Activated naive CD8-positive, alpha-beta T cell treated with anti-CD3 and anti-CD28 coated beads for 36 hours (primary cell): ENCODE results near the gene SHF. TPM values are rescaled to one million over a fixed set of nuclear protein-coding genes. Genes with fewer than 3 reads are reported as not detected.
A peak's percentile ranks its signal among the peaks of the same experiment; 100 is the strongest.

Experiments
- DNase-seq: peaks from one replicate; pipeline ENCODE4 v3.0.0; 2021
- H3K27ac Mint-ChIP-seq: one replicate; pipeline ENCODE4 v1.8.0; 2022; ENCODE audit warnings: mild to moderate bottlenecking, moderate library complexity, mixed read lengths
- H3K27me3 Mint-ChIP-seq: one replicate; pipeline ENCODE4 v1.8.0; 2022; ENCODE audit warnings: mild to moderate bottlenecking, mixed read lengths
- H3K36me3 Mint-ChIP-seq: one replicate; pipeline ENCODE4 v1.8.0; 2021; ENCODE audit warnings: mild to moderate bottlenecking, mixed read lengths
- H3K4me1 Mint-ChIP-seq: one replicate; pipeline ENCODE4 v1.8.0; 2021; ENCODE audit warnings: mixed read lengths
- H3K4me3 Mint-ChIP-seq: one replicate; pipeline ENCODE4 v1.8.0; 2022; ENCODE audit warnings: mild to moderate bottlenecking, moderate library complexity, mixed read lengths
- H3K9me3 Mint-ChIP-seq: one replicate; pipeline ENCODE4 v1.8.0; 2022; ENCODE audit warnings: mixed read lengths
- total RNA-seq, 2 experiments: library from RNA; stranded (reverse); gene quantifications; one replicate each; pipeline ENCODE4 v1.2.3, GENCODE V29; 2021

SHF gene
- total RNA-seq, 2 experiments from 2014 or later: 19.5 to 20.4 TPM

- no peaks in the 10 kb centered on the region for H3K36me3 Mint-ChIP-seq
- no peaks in the 10 kb centered on the region for H3K9me3 Mint-ChIP-seq
- peaks cover 5% of the 10 kb centered on the region for H3K27me3 Mint-ChIP-seq
- H3K4me1 Mint-ChIP-seq: peaks cover 14% of the 10 kb centered on the region
- H3K4me3 Mint-ChIP-seq: no peak overlapping the region
- no peak overlapping the region for H3K27ac Mint-ChIP-seq
- no peak for DNase-seq
Observed at GRCh38 chr15:45203182-45203581, 15.4 kb upstream of the SHF start.

DNA sequence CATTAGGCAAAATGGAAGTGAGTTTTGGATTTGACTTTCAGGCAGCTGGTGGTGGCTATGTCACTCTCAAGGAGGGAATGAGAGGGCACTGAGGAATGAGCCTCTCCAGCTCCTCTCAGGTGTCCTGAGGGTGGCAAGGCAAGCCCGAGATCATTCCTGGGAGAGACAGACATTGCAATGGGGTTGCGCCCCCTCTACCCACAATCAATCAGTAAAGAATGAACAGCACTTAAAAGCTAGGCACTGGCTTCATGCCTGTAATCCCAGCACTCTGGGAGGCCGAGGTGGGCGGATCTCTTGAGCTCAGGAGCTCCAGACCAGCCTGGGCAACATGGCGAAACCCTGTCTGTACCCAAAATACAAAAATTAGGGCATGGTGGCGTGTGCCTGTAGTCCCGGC is 14.1 kb upstream of the SHF start:
- Mint-ChIP-seq H3K27me3 (peaks cover 6% of the 10 kb centered on the region), H3K4me3 (no peak overlapping the region), H3K4me1 (peaks cover 20% of the 10 kb centered on the region), H3K27ac (no peak overlapping the region), H3K36me3 (no peaks in the 10 kb centered on the region), H3K9me3 (no peaks in the 10 kb centered on the region)
- DNase-seq: no peak

DNA sequence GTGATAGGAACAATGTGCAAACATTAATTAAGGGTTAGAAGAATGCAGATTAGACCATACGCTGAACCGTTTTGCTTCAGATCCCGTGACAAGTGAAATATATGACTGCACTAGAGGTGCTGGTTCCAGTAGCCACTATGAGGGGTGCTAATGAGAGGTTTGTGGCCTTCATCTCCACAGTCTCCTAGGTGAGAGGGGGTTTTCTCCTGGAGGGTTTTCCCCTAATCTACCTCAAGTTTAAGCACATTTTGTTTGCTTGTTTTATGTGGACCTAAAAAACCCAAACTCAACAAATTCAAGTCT is 13.7 kb upstream of the SHF start:
- Mint-ChIP-seq H3K4me3 (no peak overlapping the region), H3K27ac (no peak overlapping the region), H3K27me3 (peaks cover 6% of the 10 kb centered on the region), H3K4me1 (peaks cover 20% of the 10 kb centered on the region), H3K9me3 (no peaks in the 10 kb centered on the region), H3K36me3 (no peaks in the 10 kb centered on the region)
- no peak for DNase-seq

DNA sequence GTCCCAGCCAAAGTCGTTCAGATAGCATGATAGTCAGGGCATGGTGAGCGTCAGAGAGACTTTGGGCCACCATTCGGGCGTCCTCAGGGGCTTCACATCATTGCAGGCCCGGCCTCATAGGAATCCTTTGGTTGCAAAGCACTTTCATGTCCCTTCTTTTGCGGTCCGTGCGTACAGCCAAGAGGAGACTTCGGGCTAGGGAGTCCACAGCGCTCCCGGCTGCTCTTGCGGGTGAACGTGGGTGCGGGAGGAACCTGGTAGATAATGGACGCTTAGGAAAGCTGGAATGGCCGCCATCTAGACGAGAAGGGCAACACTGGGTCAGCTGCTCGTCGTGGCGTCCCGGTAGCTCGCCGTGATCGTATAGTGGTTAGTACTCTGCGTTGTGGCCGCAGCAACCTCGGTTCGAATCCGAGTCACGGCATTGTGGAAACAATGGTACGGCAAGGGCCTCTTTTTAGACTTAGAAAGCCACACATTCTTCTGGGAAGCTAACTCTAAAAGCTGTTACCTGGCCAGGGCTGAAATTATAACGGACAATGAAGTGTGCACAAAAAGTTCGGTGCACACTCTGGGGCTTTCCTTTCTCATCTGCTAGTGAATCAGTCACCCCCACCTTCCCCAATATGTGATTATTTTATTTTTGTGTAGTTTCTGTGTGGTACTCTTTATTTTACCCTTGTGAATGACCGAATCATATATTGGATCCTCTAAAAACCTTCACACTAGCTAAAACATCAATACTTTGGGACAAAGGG is 13.2 kb upstream of the SHF start:
- Mint-ChIP-seq H3K27ac (no peak overlapping the region), H3K9me3 (no peaks in the 10 kb centered on the region), H3K4me3 (no peak overlapping the region), H3K4me1 (peaks cover 20% of the 10 kb centered on the region), H3K36me3 (no peaks in the 10 kb centered on the region), H3K27me3 (peaks cover 6% of the 10 kb centered on the region)
- peak; percentile 76 for DNase-seq

- Mint-ChIP-seq H3K4me1 (peaks cover 18% of the 10 kb centered on the region), H3K4me3 (no peak overlapping the region), H3K36me3 (no peaks in the 10 kb centered on the region), H3K9me3 (no peaks in the 10 kb centered on the region), H3K27me3 (peaks cover 6% of the 10 kb centered on the region), H3K27ac (no peak overlapping the region)
- peak; percentile 90 for DNase-seq
Observed at GRCh38 chr15:45200001-45200798, 12.4 kb upstream of the SHF start.

- Mint-ChIP-seq H3K4me3 (no peak overlapping the region), H3K9me3 (no peaks in the 10 kb centered on the region), H3K27me3 (peaks cover 6% of the 10 kb centered on the region)
Observed at GRCh38 chr15:45199136-45199810, 11.5 kb upstream of the SHF start.

GRCh38 chr15:45198337-45199135 is 10.8 kb upstream of the SHF start:
- Mint-ChIP-seq H3K27me3 (peaks cover 6% of the 10 kb centered on the region), H3K4me1 (peaks cover 14% of the 10 kb centered on the region), H3K9me3 (no peaks in the 10 kb centered on the region), H3K27ac (no peak overlapping the region), H3K36me3 (no peaks in the 10 kb centered on the region), H3K4me3 (no peak overlapping the region)
- DNase-seq: peak; percentile 90

More at GRCh38 chr15:45199136-45199810, 11.5 kb upstream of the SHF start:
- H3K27ac Mint-ChIP-seq: no peak overlapping the region
- peaks cover 14% of the 10 kb centered on the region for H3K4me1 Mint-ChIP-seq
- H3K36me3 Mint-ChIP-seq: no peaks in the 10 kb centered on the region
- peak; percentile 43 for DNase-seq

- peak overlapping the region; percentile 75 for H3K27ac Mint-ChIP-seq
- peaks cover 6% of the 10 kb centered on the region for H3K27me3 Mint-ChIP-seq
- no peak for DNase-seq
- H3K4me3 Mint-ChIP-seq: peak overlapping the region; percentile 80
- H3K36me3 Mint-ChIP-seq: no peaks in the 10 kb centered on the region
- peaks cover 12% of the 10 kb centered on the region for H3K4me1 Mint-ChIP-seq
- no peaks in the 10 kb centered on the region for H3K9me3 Mint-ChIP-seq
Observed at GRCh38 chr15:45197512-45197911, 9.7 kb upstream of the SHF start.

DNA sequence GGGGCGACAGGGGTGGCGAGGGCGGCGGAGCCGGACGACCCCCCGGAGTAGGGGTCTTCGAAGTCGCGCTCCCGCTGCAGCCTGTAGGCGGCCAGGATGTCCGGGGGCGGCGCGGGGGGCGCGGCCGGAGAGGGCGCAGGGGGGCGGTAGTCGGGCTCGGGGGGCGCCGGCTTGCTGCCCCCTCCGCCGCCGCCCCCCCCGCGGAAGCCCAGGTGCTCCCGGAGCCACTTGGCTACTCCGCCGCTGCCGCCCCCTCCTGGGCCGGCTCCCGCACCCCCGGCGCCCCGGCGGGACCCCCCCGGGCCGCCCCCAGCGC is 230 bp downstream of the SHF start:
- H3K27me3 Mint-ChIP-seq: no peaks in the 10 kb centered on the region
- DNase-seq: peak; percentile 21
- no peak overlapping the region for H3K4me3 Mint-ChIP-seq
- H3K27ac Mint-ChIP-seq: no peak overlapping the region
- H3K4me1 Mint-ChIP-seq: peaks cover 37% of the 10 kb centered on the region
- no peaks in the 10 kb centered on the region for H3K9me3 Mint-ChIP-seq
- peaks cover 6% of the 10 kb centered on the region for H3K36me3 Mint-ChIP-seq

DNA sequence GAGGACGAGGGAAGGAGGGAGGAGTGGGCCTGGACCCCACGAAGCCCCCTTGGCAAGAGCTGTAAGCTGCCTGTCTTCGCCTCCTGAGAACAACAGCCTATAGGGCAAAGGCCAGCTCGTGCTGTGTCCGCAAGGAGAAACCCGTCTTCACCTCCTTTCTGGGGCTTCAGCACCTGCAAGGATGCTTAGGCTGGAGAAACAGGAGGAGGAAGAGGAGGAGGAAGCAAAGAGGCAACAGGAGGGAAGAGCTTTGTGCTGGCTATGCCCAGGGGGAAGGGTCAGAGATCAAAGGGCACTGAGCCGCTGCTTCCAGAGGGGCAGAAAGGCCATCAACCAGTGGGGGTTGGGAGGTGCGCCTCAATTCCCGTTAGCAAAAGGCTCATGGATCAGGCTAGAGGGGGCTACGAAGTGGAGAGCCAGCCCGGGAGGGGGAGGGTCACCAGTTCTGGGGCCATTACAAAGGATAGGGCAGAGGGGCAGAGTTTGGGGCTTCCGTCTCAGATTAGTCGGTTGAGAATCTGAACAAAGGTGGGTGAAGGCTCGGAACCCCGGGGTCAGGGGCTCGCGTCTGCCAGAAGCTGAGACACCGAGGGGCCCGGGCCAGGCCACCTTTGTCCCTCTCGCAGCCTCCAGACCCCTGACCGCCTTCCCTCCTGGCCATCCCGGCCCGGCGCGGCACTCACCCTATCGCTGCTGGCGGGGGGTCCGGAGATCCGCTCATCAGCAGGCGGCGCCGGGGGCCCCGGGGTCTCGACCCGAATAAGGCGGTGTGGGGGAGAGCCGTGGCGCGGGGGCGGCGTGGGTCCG is 792 bp downstream of the SHF start:
- DNase-seq: no peak

GRCh38 chr15:45185903-45186770 is 1.6 kb downstream of the SHF start:
- peaks cover 9% of the 10 kb centered on the region for H3K36me3 Mint-ChIP-seq
- no peak overlapping the region for H3K27ac Mint-ChIP-seq
- peaks cover 38% of the 10 kb centered on the region for H3K4me1 Mint-ChIP-seq
- H3K4me3 Mint-ChIP-seq: peak overlapping the region; percentile 89
- DNase-seq: no peak
- H3K27me3 Mint-ChIP-seq: no peaks in the 10 kb centered on the region
- H3K9me3 Mint-ChIP-seq: no peaks in the 10 kb centered on the region

More for the DNA sequence above, 792 bp downstream of the SHF start:
- H3K27ac Mint-ChIP-seq: peak overlapping the region; percentile 73
- H3K4me1 Mint-ChIP-seq: peaks cover 38% of the 10 kb centered on the region
- no peaks in the 10 kb centered on the region for H3K27me3 Mint-ChIP-seq
- no peaks in the 10 kb centered on the region for H3K9me3 Mint-ChIP-seq
- peaks cover 6% of the 10 kb centered on the region for H3K36me3 Mint-ChIP-seq
- peak overlapping the region; percentile 89 for H3K4me3 Mint-ChIP-seq

DNA sequence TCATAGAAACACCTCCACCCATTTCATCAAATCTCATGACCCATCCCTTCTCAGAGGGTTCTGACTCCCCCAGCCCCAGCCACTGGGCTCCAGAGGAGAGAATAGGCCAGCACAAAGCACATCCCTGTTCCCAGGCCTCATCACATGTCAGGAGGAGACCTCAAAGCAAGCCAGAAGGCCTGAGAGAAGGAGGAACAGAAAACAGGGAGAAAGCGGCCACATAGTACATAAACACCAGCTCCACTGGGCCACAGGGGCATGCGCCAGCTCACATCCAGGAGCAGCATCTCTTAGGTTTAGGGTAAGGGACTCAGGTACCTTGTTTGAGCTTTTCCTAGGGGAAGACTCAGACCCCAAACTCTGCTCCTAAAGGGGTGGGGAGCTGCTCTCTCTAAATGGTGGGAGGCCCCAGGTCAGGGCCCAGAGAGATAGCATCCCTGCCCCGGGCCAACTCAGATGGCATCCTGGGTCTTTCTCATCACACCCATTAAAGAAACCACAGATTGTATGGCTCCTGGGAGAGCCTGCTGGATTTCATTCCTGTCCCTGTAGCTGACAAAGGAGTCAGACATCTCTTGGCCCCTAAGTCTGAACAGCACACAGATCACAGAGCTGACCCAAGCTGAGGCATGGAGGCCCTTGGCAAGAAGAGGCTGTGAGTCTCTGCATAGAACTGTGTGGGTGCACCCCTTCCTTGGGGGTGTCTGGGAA is 2.5 kb downstream of the SHF start:
- Mint-ChIP-seq H3K36me3 (peaks cover 9% of the 10 kb centered on the region), H3K27me3 (no peaks in the 10 kb centered on the region), H3K27ac (no peak overlapping the region), H3K4me3 (peak overlapping the region; percentile 89), H3K9me3 (no peaks in the 10 kb centered on the region), H3K4me1 (peaks cover 42% of the 10 kb centered on the region)
- DNase-seq: no peak

- no peak overlapping the region for H3K4me3 Mint-ChIP-seq
- no peaks in the 10 kb centered on the region for H3K9me3 Mint-ChIP-seq
- H3K27me3 Mint-ChIP-seq: no peaks in the 10 kb centered on the region
- no peak for DNase-seq
- H3K4me1 Mint-ChIP-seq: peaks cover 47% of the 10 kb centered on the region
- no peak overlapping the region for H3K27ac Mint-ChIP-seq
- H3K36me3 Mint-ChIP-seq: peaks cover 9% of the 10 kb centered on the region
Observed at GRCh38 chr15:45184562-45185041, 3.2 kb downstream of the SHF start.
